Astrocyte of the spinal cord (primary cell): ENCODE data around the gene CACHD1.

ENCODE experiments used
- DNase-seq: peaks from one replicate; pipeline ENCODE4 v3.0.0; 2011; ENCODE audit warnings: low read depth, low spot score
- H3K4me3 ChIP-seq: 2 replicates; pipeline ENCODE4 v1.5.1; 2011; ENCODE audit warnings: low read depth, mild to moderate bottlenecking, low read length, moderate library complexity
- in situ Hi-C: cut with HindIII; loops from 2 replicates; pipeline ENCODE4 v1.10.0; 2017; ENCODE audit warnings: low sequenced_read_pairs
- TF ChIP-seq, protein P1 (sequence below): IDR thresholded peaks from 2 replicates; pipeline ENCODE4 v1.5.1; 2012; ENCODE audit warnings: low read depth, mild to moderate bottlenecking, low read length, inconsistent platforms

The CACHD1 gene

GRCh38 chr1:64677532-64677931 is 207.6 kb downstream of the CACHD1 start:
- in situ Hi-C loops, result no loop called here
- no peak overlapping the region for H3K4me3 ChIP-seq
- no peak for DNase-seq
- TF ChIP-seq, protein P1, sequence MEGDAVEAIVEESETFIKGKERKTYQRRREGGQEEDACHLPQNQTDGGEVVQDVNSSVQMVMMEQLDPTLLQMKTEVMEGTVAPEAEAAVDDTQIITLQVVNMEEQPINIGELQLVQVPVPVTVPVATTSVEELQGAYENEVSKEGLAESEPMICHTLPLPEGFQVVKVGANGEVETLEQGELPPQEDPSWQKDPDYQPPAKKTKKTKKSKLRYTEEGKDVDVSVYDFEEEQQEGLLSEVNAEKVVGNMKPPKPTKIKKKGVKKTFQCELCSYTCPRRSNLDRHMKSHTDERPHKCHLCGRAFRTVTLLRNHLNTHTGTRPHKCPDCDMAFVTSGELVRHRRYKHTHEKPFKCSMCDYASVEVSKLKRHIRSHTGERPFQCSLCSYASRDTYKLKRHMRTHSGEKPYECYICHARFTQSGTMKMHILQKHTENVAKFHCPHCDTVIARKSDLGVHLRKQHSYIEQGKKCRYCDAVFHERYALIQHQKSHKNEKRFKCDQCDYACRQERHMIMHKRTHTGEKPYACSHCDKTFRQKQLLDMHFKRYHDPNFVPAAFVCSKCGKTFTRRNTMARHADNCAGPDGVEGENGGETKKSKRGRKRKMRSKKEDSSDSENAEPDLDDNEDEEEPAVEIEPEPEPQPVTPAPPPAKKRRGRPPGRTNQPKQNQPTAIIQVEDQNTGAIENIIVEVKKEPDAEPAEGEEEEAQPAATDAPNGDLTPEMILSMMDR, result no peak

GRCh38 chr1:64678366-64678765 is 208.4 kb downstream of the CACHD1 start:
- H3K4me3 ChIP-seq, result no peak overlapping the region
- no peak for DNase-seq
- in situ Hi-C loops, result no loop called here
- TF ChIP-seq, protein P1, result no peak

GRCh38 chr1:64679177-64679576 is 209.2 kb downstream of the CACHD1 start:
- TF ChIP-seq, protein P1, result no peak
- peak; percentile 10 for DNase-seq
- in situ Hi-C loops, result no loop called here
- H3K4me3 ChIP-seq, result no peak overlapping the region

DNA sequence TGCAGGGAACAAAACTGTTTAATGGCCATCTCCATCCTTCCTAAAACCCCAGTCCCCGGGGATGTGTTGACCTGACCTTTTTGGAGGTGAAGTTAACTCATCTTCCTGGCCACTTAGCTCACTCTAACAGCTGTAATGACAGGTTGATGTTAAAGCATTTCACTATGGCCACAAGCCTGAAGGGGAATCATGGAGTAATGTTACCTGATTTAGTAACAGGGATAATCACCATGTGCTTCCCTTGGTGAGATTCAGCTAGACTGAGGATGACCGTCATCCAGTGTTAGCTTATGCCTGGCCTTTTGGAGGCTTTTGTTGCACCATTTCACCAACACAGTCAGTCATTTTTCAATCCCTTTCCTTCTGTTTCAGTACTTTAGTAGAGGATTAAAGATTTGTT is 210.7 kb downstream of the CACHD1 start:
- H3K4me3 ChIP-seq, result no peak overlapping the region
- DNase-seq, result no peak
- in situ Hi-C loops, result no loop called here
- TF ChIP-seq, protein P1, result no peak

- no peak overlapping the region for H3K4me3 ChIP-seq
- no peak for DNase-seq
- in situ Hi-C loops, result no loop called here
- TF ChIP-seq, protein P1, result no peak
Observed at GRCh38 chr1:64681043-64681442, 211.1 kb downstream of the CACHD1 start.

GRCh38 chr1:64683419-64683818 is 213.5 kb downstream of the CACHD1 start:
- TF ChIP-seq, protein P1, result no peak
- in situ Hi-C loops, result no loop called here
- no peak for DNase-seq
- no peak overlapping the region for H3K4me3 ChIP-seq

DNA sequence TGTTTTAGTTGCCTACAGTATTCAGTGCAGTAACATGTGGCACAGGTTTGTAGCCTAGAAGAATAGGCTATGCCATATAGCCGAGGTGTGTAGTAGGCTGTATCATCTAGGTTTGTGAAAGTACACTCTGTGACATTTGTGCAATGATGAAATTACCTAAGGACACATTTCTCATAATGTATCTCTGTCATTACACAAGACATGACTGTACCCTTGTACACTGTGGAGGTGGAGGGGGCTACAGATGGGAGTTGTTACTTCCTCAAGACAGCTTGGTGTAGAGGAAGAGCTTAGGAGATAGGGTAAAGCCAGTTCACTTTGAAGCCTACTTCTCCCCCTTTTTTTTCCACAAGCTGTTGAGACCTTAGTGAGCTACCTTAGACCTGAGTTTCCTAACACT is 215.3 kb downstream of the CACHD1 start:
- no peak for DNase-seq
- in situ Hi-C loops, result no loop called here
- TF ChIP-seq, protein P1, result no peak
- H3K4me3 ChIP-seq, result no peak overlapping the region
